GM19452 (cell line): ENCODE measurements around the gene DCAF15.
A peak's percentile ranks its signal among the peaks of the same experiment; 100 is the strongest.

Experiments used
- ATAC-seq: cut with Tn5 transposase; IDR thresholded peaks from one replicate; pipeline ENCODE4 v1.9.1; 2021; ENCODE audit not compliant: unreplicated experiment

The DCAF15 gene

DNA sequence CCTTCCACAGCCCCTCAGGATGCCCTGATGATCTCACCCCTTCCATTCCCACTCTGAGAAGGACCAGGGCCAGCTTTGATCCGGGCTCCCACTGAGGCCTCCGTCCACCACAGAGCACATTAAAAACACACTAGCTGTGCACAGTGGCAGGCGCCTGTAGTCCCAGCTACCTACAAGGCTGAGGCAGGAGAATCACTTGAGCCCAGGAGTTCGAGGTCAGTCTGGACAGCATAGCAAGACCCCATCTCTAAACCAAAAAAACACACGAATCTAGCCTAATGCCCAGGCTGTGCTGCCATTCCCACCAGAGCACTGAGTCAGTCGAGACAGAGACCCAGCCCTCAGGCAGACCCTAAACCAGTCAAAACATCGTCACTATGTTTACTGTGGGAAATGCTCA, 39.7 kb downstream of the DCAF15 start:
- ATAC-seq = no peak

DNA sequence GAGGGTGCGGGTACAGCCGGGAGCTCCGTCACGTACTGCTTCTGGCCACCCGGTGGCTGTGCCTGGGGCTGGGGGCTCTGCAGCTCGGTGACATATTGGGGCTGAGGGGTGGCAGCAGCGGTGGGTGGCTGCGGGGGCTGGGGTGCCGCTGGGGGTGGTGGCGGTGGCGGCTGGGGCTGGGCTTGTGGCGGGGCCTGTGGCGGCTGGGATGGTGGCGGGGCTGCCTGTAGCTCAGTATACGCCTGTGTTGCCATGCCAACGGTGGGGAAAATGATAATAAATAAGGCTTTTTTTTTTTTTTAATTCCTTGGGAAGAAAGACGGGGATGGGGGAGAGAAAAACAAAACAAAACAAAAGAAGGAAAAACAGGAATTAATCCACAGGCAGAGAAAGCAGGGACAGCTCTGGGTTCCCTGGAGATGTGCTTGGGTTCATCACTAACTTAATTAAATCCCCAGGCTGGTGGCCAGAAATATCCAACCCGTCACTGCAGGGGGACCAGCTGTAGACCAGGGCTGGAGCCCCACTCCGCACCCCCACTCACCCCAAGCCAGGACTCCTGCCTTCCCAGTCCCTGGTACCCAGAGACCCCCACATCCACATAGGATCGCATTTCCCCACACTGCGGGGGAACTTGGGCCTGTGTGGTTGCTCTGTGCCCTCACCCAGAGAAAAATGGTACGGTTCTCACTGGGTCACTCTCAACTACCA, 41.4 kb downstream of the DCAF15 start:
- ATAC-seq = no peak

DNA sequence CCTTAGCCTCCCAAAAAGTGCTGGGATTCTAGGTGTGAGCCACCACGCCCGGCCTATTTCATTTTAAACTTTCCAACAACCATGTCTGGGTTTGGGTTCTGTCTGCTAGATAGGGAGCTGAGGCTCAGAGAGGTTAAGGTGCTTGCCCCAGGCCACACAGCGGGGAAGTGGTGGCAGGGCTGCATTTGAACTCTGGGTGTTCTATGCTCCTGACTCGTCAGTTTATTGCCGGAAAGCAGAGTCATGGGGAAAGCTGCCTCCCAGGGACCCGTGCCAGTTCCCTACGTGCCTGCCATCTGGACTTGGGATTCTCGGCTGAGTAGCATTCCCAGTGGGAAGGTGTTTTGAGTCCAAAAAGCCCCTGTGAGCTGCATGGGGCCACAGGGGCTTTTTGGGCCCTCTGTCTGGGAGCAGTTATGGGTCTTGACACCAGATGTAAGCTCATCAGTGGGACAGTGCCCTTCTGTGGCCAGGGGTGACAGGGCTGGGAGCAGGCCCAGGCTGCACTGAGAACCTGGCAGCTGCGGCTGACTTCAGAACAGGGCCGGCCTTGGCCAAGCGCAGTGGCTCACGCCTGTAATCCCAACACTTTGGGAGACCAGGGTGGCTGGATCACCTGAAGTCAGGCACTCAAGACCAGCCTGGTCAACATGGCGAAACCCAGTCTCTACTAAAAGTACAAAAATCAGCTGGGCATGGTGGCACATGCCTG, 42.9 kb downstream of the DCAF15 start:
- no peak for ATAC-seq

DNA sequence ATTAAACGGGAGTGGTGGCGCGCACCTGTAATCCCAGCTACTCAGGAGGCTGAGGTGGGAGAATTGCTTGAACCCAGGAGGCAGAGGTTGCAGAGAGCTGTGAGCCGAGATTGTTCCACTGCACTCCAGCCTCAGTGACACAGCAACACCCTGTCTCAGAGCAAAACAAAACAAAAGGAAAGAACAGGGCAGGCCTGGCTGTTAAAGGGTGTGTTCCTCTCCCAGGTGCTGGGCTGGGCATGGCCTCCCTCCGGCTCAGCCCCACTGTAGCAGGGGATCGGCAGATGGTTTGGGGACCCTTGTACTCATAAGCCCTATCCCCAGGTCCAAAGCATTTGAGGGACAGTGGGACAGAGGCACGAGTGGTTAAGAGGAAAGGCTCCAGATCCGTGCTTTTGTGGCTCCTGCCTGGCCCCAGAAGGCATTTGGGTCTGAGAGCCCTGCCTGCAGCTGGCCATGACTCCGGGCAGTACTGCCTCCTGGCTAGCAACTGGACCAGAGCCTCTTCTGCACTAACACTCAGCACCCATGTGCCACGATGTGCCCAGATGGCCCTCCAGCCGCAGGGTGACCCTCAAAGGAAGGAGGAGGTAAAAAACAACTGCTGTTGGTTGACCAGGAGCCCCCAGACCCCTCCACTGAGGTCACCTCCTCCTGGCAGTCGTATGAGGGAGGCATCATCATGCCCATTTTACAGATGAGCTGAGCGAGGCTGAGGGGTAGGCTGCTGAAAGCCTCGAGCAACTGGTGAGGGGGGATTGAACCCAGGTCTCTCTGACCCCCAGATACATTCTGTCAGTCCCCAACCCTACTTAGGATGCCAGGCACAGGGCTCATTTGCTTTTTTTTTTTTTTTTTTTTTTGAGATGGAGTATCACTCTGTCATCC, 43.8 kb downstream of the DCAF15 start:
- ATAC-seq = no peak

DNA sequence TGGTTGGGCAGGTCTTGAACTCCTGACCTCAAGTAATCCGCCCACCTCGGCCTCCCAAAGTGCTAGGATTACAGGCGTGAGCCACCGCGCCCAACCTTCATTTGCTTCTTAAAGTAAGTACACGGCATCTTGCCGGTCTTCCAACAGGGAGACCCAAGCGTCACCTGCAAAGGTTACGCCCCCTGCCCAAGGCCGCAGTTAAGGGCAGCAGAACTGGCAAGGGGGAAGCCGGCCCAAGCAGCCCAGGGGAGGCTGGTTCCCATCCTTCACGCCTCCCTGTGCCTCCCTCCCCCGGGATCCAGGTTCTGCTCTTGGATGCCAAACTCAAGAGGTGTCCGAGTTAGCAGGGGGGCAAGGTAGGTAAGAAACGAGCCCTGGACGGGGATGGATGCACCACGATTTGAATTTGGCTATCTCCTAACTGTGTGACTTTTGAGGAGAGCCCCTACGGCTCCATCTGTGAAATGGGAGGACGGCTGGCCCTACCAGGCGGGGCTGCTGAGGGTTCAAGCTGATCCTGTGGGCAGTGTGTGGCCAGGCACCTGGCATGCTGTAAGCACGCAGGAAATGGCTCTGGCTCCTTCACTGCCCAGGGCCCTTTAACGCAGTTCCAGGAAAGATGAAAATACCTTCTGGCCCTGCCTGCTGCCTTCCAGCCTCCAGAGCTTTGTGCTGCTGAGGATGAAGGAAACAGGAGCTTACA, 44.8 kb downstream of the DCAF15 start:
- ATAC-seq = no peak

DNA sequence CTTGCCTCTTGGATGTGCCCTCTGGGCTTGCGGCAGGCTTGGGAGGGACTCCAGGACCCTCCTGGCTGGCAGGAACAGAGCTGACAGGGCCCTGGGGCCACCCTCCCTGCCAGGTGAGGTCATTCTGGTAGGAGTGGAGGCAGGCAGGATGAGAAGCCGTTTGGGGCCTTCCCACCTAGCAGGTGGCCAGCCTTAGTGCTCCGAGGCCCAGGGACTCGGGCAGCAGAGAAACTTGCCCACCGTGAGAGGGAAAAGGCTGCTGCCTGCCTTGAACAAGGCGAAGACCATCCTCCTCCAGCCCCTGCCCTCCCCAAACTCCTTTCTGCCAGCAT, 45.3 kb downstream of the DCAF15 start:
- no peak for ATAC-seq

DNA sequence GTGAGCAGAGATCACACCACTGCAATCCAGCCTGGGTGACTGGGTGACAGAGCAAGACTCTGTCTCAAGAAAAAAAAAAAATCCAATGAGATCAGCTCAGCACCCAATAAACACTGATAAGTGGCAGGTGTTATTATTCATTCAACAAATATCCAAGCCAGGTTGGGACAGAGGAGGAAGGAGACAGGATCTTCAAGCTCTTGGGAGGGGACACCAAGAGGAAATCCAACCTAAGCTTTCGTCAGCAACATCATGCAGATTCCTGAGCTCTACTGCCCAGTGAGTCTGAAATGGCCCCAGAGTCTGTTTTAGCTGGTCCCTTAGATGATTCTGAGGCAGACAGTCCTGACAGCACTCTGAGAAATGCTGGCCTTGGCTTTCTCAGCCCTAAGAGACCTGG, 46.1 kb downstream of the DCAF15 start:
- no peak for ATAC-seq

DNA sequence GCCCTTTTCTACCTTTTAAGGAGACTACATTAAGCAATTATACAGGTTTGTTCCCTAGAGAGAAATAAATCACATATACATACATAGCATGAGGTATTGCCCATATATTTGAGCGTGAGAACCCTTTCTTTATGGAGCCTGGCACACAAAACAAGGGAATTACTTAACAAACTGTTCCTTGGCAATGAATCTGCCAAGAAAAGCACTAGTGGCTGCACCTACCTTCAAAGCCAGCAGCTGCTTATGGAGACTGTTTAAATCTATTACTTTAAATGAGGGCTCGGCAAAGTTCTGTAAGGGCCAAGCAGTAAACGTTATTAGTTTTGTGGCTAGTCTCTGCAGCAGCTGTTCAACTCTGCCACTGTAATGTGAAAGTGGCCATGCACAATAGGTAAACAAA, 46.8 kb downstream of the DCAF15 start:
- ATAC-seq = no peak

DNA sequence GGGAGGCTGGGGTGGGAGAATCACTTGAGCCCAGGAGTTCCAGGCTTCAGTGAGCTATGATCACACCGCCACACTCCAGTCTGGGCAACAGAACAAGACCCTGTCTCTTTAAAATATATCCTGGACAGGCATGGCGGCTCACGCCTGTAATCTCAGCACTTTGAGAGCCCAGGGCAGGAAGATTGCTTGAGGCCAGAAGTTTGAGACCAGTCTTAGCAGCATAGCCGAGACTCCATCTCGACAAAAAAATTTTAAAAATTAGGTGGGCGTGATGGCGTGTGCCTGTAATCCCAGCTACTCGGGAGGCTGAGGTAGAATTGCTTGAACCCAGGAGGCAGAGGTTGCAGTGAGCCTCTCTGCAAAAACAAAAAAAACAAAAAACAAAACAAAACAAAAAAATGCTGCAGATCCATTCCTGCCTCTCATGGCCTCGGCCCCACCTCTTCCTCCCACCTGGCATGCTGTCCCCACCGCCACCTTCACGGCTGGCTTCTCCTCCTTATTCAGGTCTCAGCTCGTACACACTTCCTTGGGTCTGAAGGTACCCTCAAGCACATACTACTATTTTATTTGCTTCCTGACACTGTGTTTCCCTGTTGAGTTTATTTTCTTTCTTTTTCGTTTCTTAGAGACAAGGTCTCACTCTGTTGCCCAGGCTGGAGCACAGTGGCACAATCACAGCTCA, 48.5 kb downstream of the DCAF15 start:
- no peak for ATAC-seq

DNA sequence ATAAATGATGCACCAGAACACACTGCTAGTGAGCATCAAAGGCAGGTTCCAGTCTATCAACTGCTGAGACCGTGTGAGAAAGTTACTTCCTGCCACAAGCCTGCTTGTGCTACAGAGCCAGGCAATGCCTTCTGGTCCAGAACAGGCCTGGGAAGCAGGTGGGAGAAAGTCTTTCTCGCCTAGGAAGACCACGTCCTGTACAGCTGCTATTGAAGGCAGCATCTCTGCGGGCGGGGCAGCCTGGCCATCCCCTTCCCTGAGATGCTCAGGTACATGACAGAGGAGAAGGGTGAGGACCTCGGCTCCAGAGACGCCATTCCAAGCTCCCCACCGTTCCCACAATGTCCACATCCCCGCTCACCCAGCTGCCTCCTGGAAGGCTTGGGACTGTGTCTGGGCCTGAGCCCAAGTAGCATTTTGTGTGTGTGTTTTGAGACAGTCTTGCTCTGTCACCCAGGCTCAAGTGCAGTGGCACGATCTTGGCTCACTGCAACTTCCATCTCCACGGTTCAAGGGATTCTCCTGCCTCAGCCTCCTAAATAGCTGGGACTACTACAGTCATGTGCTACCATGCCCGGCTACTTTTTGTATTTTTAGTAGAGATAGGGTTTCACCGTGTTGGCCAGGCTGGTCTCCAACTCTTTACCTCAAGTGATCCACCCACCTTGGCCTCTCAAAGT, 50.4 kb downstream of the DCAF15 start:
- no peak for ATAC-seq

DNA sequence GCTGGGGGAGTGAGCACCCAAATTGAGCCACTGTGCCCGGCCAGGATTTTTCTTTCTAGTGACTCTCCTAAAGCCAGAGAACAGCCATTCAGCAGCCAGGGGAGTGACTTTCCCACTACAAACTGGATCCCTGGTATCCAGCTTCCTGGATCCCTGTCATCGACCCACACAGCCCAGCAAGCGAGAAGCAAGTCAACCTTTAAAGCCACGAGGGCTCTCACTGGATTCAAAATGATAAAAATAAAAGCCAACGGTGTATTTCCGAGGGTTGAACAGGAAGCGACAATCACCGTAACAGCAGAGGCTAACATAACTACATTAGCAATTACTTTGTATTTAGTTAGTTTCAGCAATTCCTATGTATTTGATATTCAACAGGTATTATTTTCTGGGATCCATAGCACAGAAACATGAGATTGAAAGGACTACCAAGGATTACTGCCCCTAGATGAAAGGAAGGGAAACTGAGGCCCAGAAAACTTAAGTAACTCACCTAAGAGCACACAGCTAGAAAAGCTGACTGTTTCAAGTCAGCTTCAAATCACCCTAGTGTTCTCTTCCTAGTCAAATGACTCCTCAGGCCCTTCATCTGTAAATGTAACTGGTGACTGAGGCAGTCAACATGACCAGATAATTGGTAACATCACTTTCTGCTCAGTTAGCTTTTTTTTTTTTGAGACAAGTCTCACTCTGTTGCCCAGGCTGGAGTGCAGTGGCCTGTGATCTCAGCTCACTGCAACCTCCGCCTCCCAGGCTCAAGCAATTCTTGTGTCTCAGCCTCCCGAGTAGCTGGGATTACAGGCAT, 51.1 kb downstream of the DCAF15 start:
- no peak for ATAC-seq

DNA sequence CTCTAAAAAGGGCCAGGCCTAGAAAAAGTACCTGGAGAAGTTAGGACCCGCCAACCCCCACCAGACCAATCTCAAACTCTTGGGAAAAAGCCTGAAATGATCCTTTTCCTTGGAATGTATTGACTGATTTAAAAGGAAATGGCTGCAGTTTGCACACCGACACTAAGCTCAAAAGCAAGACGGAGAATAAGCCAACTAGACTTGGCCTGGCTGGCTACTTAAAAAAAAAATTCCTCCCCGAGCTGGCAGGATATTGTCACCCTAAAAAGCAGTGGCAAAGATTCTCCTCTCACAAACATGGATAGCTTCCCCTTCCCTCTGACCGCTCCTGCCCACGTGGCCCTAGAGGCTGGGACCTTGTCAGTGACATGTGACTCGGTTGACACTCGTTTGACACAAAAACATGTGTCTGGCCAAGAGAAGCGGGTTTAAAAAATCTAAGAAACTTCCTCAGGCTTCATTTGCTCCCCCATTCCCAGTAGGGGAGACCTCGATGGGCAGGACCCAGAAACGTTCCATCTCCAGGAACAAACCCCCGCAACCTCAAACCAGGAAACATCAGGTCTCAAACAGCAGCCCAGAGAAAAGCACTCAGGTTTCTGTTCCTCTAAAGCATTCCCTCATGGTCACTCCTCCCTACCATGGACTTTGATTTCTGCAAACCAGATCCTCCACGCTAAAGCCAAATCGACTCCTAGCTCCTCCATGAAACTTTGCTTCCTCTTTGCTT, 52.5 kb downstream of the DCAF15 start:
- no peak for ATAC-seq

DNA sequence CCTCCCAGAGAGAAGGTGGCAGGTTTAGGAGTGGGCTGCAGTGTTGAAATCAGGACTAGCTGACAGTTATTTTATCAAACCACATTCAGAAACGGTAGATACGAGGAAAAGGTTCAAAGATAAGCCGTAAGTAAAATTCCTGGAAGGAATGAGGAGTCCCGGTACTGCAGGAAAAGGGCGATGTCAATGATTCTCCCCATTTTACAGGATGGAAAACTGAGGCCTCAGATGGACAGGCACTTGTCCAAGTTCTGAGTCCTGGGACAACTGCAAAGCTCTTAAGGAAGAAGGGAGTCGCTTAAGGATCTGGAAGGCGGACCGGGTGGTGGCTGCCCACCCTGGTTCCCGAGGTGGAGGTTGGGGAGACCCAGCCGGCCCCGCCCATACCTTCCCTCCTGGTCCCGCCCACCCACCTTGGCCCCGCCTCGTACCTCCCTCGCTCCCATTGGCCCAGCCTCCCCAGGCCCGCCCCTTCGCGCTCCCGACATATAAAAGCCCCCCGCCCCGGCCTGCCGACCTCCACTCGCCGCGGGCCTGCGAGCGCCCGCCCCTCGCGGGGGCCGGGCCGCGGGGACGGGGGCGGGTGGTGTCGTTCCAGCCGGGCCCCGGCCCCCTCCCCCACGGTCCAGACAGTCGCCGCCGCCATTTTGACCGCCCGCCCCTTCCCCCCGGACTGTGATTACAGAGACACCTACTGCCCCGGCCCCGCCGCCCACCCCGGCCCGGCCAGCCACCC, 53.2 kb downstream of the DCAF15 start:
- peak; percentile 26 for ATAC-seq

DNA sequence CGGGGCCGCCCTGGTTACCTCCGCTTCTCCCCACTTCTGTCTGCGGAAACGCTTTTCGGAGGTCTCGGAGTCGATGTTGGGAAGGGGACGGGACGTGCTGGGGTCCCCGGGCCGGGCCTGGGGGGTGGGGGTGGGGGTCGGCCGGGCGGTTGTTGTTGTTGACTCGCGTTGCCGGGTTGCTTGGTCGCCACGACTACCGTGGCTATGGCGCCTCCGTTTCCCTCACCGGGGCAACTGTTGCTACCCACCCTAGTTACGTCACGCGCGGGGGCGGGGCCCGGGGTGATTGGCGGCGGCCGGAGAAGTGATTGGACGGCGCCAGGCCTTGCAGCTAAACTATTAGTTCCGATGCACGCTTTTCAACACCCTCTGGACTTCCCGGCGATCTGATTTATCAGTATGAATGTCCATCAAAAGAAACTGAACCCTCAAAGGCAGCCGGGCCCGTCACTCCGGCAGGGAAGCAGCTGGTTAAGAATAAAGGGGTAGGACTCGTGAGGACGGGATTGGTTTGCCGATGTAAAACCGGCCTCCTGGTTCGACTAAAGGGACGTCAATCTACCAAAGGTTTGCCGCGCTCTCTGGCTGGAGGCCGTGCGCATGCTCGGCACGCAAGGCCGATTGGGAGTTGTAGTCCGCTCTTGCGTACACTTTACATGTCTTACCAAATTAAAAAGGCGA, 53.9 kb downstream of the DCAF15 start, which contains the start of gene RFX1:
Gene RFX1 (minus strand): TSS at position 236 of the 681 bp plus-strand sequence. CDS start 12,477 bp downstream, outside the sequence.
- ATAC-seq = peak; percentile 79

DNA sequence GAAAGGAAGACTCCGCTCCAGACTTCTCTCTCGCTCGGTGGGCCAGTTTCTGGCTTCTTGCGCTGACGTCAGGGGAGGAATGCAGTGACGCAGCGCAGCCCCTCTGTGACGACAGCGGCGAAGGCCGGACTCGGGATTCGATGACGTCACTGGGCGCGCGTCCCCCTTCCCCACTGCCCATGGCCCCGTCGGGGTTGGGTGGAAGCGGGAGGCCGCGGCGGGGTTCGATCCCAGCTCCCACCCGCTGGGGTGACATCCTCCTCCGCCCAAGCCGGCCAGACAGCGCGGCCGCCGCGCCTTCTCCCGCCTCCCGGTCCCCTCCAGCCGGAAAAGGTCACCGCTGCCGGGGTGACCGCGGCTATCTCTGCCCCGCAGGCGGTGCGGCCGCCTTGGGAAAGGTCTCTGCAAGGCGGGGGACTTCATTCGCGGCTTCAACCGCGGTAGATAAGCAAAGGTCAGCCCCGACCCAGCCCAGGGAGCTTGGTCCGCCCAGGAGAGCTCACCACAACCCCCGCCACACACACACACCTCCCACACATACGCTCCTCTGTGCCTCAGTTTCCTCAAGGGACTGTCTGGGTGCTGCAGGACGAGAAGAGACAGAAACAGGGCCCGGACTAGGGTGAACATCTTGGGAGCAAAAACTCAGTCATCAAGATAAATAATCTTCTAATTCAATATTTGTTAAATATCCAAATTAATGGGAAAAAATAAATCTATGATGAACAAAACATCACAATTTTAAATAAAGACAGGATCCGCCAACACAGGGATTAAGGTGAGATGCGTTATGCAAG, 54.7 kb downstream of the DCAF15 start:
- ATAC-seq = peak; percentile 33
